B cell (primary cell): Measurements from ENCODE around the gene NOSIP.

Experiments used
- EZH2 ChIP-seq: IDR thresholded peaks from 2 replicates; pipeline ENCODE4 v1.6.1; 2012; ENCODE audit warnings: borderline replicate concordance, low read depth, mild to moderate bottlenecking, moderate library complexity, low read length; ENCODE audit not compliant: insufficient read depth, poor library complexity, severe bottlenecking
- TF ChIP-seq, protein P1 (sequence below): fragments of 200-600 bp; IDR thresholded peaks from one replicate; pipeline ENCODE4 v1.8.0; 2022; ENCODE audit warnings: antibody characterized with exemption, mild to moderate bottlenecking

DNA sequence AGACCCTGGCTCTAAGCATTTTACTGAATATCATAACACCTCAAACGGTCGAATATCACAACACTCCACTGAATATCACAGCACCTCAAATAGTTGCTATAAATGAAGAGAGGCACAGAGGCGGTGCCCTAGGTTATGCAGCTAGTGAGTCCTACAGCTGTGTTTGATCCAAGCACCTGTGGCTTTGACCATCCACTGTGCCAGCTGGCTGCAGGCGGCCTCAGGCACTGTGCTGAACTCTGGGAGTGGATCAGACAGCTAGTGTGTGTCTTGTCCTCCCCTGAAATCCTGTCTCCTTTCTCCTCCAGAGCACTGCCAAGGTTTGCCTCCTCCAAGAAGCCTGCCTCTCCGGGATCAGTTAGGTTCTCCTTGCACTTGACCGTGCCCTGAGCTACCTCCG lies 7.3 kb downstream of the NOSIP start:
- TF ChIP-seq, protein P1, sequence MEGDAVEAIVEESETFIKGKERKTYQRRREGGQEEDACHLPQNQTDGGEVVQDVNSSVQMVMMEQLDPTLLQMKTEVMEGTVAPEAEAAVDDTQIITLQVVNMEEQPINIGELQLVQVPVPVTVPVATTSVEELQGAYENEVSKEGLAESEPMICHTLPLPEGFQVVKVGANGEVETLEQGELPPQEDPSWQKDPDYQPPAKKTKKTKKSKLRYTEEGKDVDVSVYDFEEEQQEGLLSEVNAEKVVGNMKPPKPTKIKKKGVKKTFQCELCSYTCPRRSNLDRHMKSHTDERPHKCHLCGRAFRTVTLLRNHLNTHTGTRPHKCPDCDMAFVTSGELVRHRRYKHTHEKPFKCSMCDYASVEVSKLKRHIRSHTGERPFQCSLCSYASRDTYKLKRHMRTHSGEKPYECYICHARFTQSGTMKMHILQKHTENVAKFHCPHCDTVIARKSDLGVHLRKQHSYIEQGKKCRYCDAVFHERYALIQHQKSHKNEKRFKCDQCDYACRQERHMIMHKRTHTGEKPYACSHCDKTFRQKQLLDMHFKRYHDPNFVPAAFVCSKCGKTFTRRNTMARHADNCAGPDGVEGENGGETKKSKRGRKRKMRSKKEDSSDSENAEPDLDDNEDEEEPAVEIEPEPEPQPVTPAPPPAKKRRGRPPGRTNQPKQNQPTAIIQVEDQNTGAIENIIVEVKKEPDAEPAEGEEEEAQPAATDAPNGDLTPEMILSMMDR, result no peak
- TF ChIP-seq EZH2, result no peak
